Activated gamma-delta T cell (primary cell): ENCODE measurements around the gene LGALS12.
"Not testable (repeated sequence)": the region's sequence is repeated elsewhere in the genome, so short reads cannot be mapped to it uniquely, and the experiment has no call there.

Experiments
- DNase-seq: peaks from one replicate; lab custom pipeline; 2025; lab: John Stamatoyannopoulos, UW

Gene LGALS12

GRCh38 chr11:63532799-63533475, 27.1 kb downstream of the LGALS12 start:
- no peak for DNase-seq

DNA sequence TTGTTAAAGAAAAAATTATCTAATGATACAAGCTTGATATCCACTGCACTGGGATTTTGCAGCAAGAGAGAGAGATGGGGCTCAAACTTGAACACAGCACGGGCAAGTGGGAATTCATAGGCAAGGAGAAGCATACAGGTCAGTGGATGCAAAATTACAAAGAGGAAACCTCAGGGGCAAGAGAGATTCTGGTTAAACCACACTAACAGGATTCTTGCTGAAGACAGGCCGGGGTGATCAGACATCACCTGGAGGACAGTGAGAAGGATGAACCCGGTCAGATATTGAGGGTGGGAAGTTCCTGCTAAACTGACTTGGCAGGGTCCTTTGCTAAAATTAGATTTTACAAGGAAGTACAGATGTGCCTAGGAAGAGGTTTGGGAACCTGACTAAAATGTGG, 28.2 kb downstream of the LGALS12 start:
- no peak for DNase-seq

GRCh38 chr11:63534895-63535461, 29.1 kb downstream of the LGALS12 start:
- no peak for DNase-seq

- no peak for DNase-seq
Measured at GRCh38 chr11:63535734-63536133, 29.9 kb downstream of the LGALS12 start.

- DNase-seq: no peak
Measured at GRCh38 chr11:63536669-63537292, 30.9 kb downstream of the LGALS12 start, which contains the start of gene PLAAT4. Gene PLAAT4, plus strand, starts transcription at chr11:63536808. Its CDS starts 61 bp downstream, at chr11:63536869.

DNA sequence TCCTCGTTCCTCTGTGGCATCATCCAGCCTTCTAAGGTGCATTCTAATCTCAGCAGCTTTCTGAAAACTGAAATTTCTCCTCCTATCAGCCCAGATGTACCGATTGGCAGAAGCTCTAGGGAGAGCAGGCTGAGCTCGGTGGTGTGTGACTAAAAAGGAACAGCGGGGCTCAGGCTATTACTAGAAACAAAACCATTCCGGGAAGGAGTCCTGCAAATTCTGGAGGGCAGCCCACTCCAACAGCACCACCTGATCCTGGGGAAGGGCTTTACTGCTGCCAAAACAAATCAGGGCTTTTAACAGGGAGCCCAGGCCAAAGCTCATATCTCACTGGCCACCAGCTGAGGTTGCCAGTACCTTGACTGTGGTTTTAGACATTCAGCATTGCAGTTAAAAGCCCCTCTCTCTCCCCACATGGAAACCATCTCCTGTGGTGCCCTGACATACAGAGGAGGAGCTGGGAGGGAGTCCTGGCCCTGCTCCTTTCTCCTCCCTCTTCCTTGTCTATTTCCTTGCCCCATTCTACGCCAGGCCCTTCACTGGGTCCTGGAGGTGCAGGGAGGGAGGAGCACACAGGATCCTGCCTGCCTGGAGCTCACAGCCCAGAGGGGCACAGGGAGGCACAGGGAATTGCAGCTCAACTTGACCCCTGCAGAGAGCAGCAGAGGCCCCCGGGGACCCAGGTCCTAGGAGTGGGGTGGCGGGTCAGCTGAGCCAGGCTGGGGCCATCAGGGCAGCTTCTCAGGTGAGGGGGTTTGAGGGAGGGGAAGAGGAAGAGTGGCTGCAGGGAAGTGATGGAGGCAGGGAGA, 31.6 kb downstream of the LGALS12 start:
- DNase-seq: no peak

GRCh38 chr11:63542506-63542905, 36.6 kb downstream of the LGALS12 start:
- DNase-seq: not testable (repeated sequence)

- no peak for DNase-seq
Measured at GRCh38 chr11:63543711-63544110, 37.8 kb downstream of the LGALS12 start.

DNA sequence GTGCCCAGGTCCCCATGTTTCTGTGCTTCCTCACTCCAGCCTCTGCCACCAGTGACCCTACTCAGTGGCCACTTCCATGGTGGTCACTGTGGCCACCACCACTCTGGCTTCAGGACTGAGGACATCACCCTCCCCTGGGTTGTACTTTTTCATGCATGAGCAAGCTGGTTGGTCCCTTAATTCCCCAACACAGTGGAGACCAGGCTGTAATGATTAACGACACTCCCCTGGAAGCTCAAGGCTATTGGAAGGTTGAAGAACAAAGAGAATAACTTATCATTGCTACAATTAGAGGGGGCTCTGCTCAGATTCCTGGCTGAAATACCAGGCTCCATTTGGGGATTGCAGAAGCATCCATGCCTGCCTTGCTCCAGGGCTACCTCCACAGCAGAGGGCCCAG, 41.2 kb downstream of the LGALS12 start:
- DNase-seq: no peak

GRCh38 chr11:63548178-63548577, 42.3 kb downstream of the LGALS12 start:
- no peak for DNase-seq

DNA sequence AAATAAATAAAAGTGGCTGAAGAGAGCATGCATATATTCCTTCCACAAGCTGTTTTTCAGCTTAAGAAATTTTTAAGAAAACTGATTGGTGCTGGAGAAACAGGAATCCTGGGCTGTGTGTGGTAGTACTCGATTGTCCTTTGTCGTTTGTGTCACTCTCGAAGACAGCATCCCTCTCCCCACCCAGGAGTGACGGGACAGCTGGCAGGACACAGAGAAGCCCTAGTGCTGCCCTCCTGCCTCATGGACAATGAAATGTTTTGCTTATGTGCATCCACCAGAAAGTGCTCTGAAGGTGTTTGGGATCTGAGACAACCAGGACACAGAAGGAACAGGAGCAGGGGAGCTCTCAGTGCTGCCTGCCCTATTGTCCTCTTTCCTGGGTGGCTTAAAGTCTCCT, 43.5 kb downstream of the LGALS12 start:
- DNase-seq: no peak

- not testable (repeated sequence) for DNase-seq
Measured at GRCh38 chr11:63550156-63550700, 44.3 kb downstream of the LGALS12 start.

DNA sequence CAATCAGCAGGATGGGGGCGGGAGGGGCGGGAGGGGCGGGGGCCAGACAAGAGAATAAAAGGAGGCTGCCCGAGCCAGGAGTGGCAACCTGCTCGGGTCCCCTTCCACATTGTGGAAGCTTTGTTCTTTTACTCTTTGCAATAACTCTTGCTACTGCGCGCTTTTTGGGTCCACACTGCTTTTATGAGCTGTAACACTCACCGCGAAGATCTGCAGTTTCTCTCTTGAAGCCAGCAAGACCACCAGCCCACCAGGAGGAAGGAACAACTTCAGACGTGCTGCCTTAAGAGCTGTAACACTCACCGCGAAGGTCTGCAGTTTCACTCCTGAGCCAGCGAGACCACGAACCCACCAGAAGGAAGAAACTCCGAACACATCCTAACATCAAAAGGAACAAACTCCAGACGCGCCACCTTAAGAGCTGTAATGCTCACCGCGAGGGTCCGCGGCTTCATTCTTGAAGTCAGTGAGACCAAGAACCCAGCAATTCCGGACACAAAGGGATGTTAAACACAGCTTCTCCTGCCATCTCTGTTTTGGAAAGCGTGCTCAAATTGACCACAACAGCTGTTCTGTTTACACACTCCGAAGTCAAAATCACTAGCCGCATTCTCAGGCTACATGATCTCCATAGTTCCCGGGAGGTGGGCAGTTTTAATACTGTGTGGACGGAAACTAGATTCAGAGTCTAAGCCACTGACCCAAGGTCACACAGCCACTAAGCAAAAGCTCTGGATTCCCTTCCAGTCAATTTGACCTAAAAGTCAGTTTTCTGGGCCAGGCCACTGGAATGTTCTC, 45.4 kb downstream of the LGALS12 start:
- no peak for DNase-seq

DNA sequence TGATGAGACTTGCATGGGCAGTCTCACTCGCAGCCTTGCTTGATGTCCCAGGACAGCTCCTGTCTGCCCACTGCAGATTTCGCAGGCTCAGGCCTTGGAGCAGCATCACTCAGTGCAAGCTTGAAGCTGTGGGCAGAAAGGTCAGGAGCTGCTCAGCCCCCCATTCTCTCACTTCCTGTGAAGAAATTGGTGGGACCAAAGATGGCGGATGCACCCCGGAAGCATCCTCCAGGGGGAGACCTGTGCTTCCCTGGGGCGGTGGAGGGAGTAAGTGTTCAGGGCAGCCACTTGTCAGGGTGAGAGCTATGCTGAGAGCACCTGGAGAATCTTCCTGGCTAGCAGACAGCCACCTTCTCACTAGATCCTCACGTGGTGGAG, 46.0 kb downstream of the LGALS12 start:
- DNase-seq: no peak

DNA sequence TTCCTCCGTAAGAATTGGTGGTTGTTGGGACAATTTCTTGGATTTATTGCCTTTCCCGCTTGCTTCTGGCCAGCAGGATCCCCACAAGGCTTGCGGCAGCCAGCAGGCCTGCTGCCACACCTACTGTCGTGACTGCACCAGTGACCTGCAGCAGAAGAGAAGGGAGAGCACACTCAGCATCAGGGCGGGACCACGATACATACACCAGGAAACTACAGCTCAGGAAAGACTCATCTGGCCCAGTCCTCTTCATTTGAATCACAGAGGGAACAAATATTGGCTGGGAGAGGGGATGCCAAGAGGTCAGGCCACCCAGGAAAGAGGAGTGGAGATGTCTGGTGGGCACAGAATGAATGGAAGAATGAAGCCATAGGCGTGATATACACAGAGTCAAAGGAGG, 47.0 kb downstream of the LGALS12 start:
- DNase-seq: no peak

GRCh38 chr11:63553759-63554158, 47.9 kb downstream of the LGALS12 start:
- peak; percentile 43 for DNase-seq

DNA sequence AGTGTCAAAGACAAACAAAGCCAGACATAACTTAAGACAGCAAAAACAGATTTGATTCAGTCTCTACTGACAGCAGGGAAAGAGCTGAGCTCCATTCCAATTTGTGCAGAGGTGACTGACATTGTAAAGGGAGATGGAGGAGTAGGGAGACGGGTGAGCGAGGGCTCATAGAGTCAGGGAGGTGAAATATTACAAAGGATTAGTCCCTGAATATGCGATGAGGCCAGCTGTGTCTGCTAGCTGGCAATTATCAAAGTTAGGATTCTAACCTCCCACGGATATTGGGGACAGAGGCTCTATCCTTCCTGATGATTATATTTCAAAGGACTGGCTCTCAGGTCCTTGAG, 49.0 kb downstream of the LGALS12 start:
- no peak for DNase-seq

DNA sequence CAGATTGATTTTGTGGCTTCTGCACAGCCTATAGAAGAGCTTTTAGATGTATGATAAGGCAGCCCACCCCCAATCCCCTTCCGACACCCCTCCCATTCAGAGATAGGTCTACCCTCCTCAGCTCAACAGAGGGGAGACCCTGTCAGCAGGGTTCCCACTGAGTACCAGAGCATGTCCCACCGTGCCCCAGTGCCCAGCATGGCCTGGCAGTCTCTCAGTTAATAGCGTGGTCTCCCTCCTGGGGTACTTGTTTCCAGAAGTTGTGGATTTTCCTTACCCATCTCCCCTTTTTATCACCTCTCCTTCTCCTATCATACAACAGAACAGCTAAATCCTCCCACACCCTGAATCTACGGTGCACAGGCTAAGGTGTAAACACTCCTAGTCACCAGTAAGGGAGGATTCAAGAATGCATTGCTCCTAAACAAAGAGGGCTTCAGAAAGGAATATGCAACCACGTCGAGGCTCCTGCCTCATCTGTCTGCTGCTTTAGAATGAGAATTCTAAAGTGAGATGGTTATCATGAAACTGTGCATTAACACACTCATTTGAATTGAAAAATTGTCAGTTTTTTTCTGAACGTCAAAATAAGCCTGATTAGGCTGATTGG, 50.6 kb downstream of the LGALS12 start:
- DNase-seq: no peak

- no peak for DNase-seq
Measured at GRCh38 chr11:63557570-63557969, 51.7 kb downstream of the LGALS12 start.

DNA sequence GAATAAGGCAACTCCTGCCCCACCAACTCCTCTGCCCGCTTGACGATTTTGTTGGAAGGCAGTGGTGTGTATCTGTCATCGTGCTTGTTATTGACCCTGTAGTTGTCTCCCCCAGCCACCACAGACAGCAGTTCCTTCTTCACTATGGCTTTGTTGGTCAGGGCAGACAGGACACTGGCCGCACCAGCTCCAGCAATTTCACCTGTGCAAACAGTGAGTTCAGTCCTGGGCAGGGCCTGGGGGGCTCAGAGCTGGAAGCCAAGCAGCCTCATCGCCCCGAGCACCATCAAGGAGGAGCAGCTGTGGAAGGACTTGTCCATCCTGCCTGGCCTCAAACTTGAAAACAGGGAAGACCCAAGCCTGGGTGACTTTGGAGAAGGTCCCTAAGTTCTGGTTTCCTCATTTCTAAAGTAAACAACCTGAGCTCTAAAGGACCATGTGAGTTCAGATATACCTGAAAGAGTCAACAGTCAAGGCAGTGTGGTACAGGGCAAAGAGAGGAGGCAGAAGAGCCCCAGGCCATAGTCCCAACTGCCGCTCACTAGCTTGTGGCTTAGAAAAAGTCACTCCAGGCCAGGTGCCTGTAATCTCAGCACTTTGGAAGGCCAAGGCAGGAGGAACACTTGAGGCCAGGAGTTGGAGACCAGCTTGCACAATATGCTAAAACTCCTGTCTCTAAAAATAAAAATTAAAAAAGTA, 52.7 kb downstream of the LGALS12 start:
- DNase-seq: no peak
